Activated CD4-positive, alpha-beta T cell treated with anti-CD3 and anti-CD28 coated beads for 48 hours (primary cell): ENCODE data around the gene AP3B1.
"Not testable (repeated sequence)": the region's sequence is repeated elsewhere in the genome, so short reads cannot be mapped to it uniquely, and the experiment has no call there.

Experiments used
- DNase-seq: peaks from one replicate; pipeline ENCODE4 v3.0.0-alpha.2; 2020

The AP3B1 gene

GRCh38 chr5:78236046-78236445, 58.5 kb downstream of the AP3B1 start:
- DNase-seq = no peak

GRCh38 chr5:78235289-78235688, 59.2 kb downstream of the AP3B1 start:
- no peak for DNase-seq

GRCh38 chr5:78234804-78235203, 59.7 kb downstream of the AP3B1 start:
- DNase-seq = no peak

GRCh38 chr5:78232163-78232562, 62.3 kb downstream of the AP3B1 start:
- DNase-seq = no peak

- DNase-seq = no peak
Measured at GRCh38 chr5:78224358-78224757, 70.1 kb downstream of the AP3B1 start.

GRCh38 chr5:78221964-78222451, 72.5 kb downstream of the AP3B1 start:
- DNase-seq = no peak

GRCh38 chr5:78221467-78221866, 73.0 kb downstream of the AP3B1 start:
- no peak for DNase-seq

GRCh38 chr5:78215972-78216371, 78.5 kb downstream of the AP3B1 start:
- no peak for DNase-seq

- DNase-seq = no peak
Measured at GRCh38 chr5:78215565-78215964, 78.9 kb downstream of the AP3B1 start.

- no peak for DNase-seq
Measured at GRCh38 chr5:78213799-78214198, 80.7 kb downstream of the AP3B1 start.

GRCh38 chr5:78211052-78211451, 83.4 kb downstream of the AP3B1 start:
- DNase-seq = no peak

GRCh38 chr5:78204241-78204640, 90.3 kb downstream of the AP3B1 start:
- DNase-seq = no peak

GRCh38 chr5:78203815-78204214, 90.7 kb downstream of the AP3B1 start:
- no peak for DNase-seq

- no peak for DNase-seq
Measured at GRCh38 chr5:78190402-78190801, 104.1 kb downstream of the AP3B1 start.

- not testable (repeated sequence) for DNase-seq
Measured at GRCh38 chr5:78188681-78189080, 105.8 kb downstream of the AP3B1 start.

- no peak for DNase-seq
Measured at GRCh38 chr5:78187172-78187571, 107.3 kb downstream of the AP3B1 start.

- DNase-seq = peak; percentile 32
Measured at GRCh38 chr5:78182838-78183237, 111.7 kb downstream of the AP3B1 start.

GRCh38 chr5:78178356-78178755, 116.1 kb downstream of the AP3B1 start:
- DNase-seq = no peak

GRCh38 chr5:78170335-78170734, 124.2 kb downstream of the AP3B1 start:
- not testable (repeated sequence) for DNase-seq

- DNase-seq = no peak
Measured at GRCh38 chr5:78162253-78162862, 132.1 kb downstream of the AP3B1 start.

- DNase-seq = no peak
Measured at GRCh38 chr5:78157001-78157400, 137.5 kb downstream of the AP3B1 start.

GRCh38 chr5:78151594-78152271, 142.8 kb downstream of the AP3B1 start:
- DNase-seq = no peak

GRCh38 chr5:78137290-78137689, 157.2 kb downstream of the AP3B1 start:
- no peak for DNase-seq

- no peak for DNase-seq
Measured at GRCh38 chr5:78133423-78133822, 161.1 kb downstream of the AP3B1 start.

- no peak for DNase-seq
Measured at GRCh38 chr5:78132507-78132906, 162.0 kb downstream of the AP3B1 start.
